ENCODE results near the gene EXOC4.

- TF ChIP-seq CBX5 (CRISPR knock-in tag; IDR thresholded peaks at IDR 0.05; ENCODE audit: borderline replicate concordance) (no peak), MTA3 (CRISPR knock-in tag; IDR thresholded peaks at IDR 0.05) (no peak), NR2F2 (IDR thresholded peaks at IDR 0.05; ENCODE audit: borderline replicate concordance, low read depth) (no peak), HINFP (CRISPR knock-in tag; IDR thresholded peaks at IDR 0.05; ENCODE audit: low read depth) (no peak), KAT7 (CRISPR knock-in tag; IDR thresholded peaks at IDR 0.05; ENCODE audit: borderline replicate concordance) (no peak), CTCF (CRISPR knock-in tag; IDR thresholded peaks at IDR 0.05) (no peak), ZNF598 (CRISPR knock-in tag; IDR thresholded peaks at IDR 0.05; ENCODE audit: borderline replicate concordance) (no peak)
- TF ChIP-seq, protein P1, sequence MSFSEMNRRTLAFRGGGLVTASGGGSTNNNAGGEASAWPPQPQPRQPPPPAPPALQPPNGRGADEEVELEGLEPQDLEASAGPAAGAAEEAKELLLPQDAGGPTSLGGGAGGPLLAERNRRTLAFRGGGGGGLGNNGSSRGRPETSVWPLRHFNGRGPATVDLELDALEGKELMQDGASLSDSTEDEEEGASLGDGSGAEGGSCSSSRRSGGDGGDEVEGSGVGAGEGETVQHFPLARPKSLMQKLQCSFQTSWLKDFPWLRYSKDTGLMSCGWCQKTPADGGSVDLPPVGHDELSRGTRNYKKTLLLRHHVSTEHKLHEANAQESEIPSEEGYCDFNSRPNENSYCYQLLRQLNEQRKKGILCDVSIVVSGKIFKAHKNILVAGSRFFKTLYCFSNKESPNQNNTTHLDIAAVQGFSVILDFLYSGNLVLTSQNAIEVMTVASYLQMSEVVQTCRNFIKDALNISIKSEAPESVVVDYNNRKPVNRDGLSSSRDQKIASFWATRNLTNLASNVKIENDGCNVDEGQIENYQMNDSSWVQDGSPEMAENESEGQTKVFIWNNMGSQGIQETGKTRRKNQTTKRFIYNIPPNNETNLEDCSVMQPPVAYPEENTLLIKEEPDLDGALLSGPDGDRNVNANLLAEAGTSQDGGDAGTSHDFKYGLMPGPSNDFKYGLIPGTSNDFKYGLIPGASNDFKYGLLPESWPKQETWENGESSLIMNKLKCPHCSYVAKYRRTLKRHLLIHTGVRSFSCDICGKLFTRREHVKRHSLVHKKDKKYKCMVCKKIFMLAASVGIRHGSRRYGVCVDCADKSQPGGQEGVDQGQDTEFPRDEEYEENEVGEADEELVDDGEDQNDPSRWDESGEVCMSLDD (CRISPR knock-in tag; IDR thresholded peaks at IDR 0.05; ENCODE audit: borderline replicate concordance), result no peak
These were observed 679.7 kb downstream of the EXOC4 start for GRCh38 chr7:133932591-133932990.

Data from HepG2 (cell line).